H1 (cell line): ENCODE results near the gene ZNF81.

Source experiments
- CHD2 ChIP-seq: IDR thresholded peaks from 2 replicates; pipeline ENCODE4 v1.6.1; 2012; ENCODE audit warnings: low read length, improper control_type of control experiment
- EP300 ChIP-seq, 2 experiments: IDR thresholded peaks; 1 replicate in 1 of 2; 2 replicates in 1 of 2; pipeline ENCODE4 v1.6.1; 2011 to 2012; ENCODE audit warnings: low read depth in 2 of 2, low read length in 2 of 2, mild to moderate bottlenecking in 2 of 2, borderline replicate concordance in 1 of 2, inconsistent platforms in 1 of 2, moderate library complexity in 1 of 2
- GABPA ChIP-seq: IDR thresholded peaks from 2 replicates; pipeline ENCODE4 v1.6.1; 2011; ENCODE audit warnings: mild to moderate bottlenecking, low read length, moderate library complexity, borderline replicate concordance; ENCODE audit not compliant: insufficient read depth
- JUND ChIP-seq: IDR thresholded peaks from 2 replicates; pipeline ENCODE4 v1.6.1; 2011; ENCODE audit warnings: mild to moderate bottlenecking, improper control_type of control experiment, low read length
- POLR2AphosphoS5 ChIP-seq: IDR thresholded peaks from 2 replicates; pipeline ENCODE4 v1.6.1; 2011; ENCODE audit warnings: low read depth, low read length
- TEAD4 ChIP-seq: IDR thresholded peaks from 2 replicates; pipeline ENCODE4 v1.6.1; 2012; ENCODE audit warnings: low read depth, low read length, inconsistent platforms, mixed read lengths
- YY1 ChIP-seq: IDR thresholded peaks from 2 replicates; pipeline ENCODE4 v1.6.1; 2011; ENCODE audit warnings: low read depth, mild to moderate bottlenecking, low read length
- TF ChIP-seq, protein P1 (sequence below), 3 experiments: IDR thresholded peaks; 1 replicate in 2 of 3; 2 replicates in 1 of 3; pipeline versions ENCODE4 v1.5.1 to v1.6.1; 2011; ENCODE audit warnings: low read length in 3 of 3, mild to moderate bottlenecking in 3 of 3, inconsistent platforms in 2 of 3, low read depth in 1 of 3, moderate library complexity in 1 of 3; ENCODE audit not compliant: insufficient read depth in 1 of 3; ENCODE audit errors: control extremely low read depth in 1 of 3

DNA sequence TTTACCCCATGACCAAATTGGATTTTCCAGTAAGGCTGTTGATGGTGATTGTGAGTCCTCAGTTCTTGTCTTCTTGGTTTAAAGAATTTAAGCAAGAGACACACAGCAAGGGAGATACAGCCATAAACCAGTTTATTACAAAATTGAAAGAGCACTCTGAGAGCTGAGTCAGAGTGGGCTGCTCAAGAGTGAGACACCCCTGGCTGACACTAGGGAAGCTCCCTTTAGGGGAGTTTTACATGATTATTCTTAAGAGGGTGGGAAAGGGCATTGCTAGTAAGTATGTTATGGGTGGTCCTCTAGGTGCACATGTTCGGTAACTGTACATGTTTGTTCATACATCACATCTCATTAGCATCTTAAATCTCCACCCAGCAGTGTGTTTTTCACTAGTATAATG is 18.8 kb upstream of the ZNF81 start:
- TF ChIP-seq, protein P1, sequence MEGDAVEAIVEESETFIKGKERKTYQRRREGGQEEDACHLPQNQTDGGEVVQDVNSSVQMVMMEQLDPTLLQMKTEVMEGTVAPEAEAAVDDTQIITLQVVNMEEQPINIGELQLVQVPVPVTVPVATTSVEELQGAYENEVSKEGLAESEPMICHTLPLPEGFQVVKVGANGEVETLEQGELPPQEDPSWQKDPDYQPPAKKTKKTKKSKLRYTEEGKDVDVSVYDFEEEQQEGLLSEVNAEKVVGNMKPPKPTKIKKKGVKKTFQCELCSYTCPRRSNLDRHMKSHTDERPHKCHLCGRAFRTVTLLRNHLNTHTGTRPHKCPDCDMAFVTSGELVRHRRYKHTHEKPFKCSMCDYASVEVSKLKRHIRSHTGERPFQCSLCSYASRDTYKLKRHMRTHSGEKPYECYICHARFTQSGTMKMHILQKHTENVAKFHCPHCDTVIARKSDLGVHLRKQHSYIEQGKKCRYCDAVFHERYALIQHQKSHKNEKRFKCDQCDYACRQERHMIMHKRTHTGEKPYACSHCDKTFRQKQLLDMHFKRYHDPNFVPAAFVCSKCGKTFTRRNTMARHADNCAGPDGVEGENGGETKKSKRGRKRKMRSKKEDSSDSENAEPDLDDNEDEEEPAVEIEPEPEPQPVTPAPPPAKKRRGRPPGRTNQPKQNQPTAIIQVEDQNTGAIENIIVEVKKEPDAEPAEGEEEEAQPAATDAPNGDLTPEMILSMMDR (IDR thresholded peaks at IDR 0.05; ENCODE audit: control extremely low read depth in 1 of 3, insufficient read depth in 1 of 3, low read depth in 1 of 3, low read length in 3 of 3): no peak
- TF ChIP-seq CHD2 (no peak), EP300 (IDR thresholded peaks at IDR 0.05; ENCODE audit: borderline replicate concordance in 1 of 2, low read depth in 2 of 2, low read length in 2 of 2) (no peak), JUND (no peak), YY1 (no peak), TEAD4 (no peak), POLR2AphosphoS5 (no peak), GABPA (no peak)
